ENCODE measurements around the gene NDUFA13. TPM values are rescaled to one million over a fixed set of nuclear protein-coding genes. Genes with fewer than 3 reads are reported as not detected.

Gene NDUFA13
- total RNA-seq, 1 experiment from 2014 or later, result 130 TPM

- DNase-seq (ENCODE audit: low read depth in 1 of 2, low spot score in 2 of 2), result no peak
- no peak within 1 kb of the TSS for H3K27ac ChIP-seq
- no peaks in the 10 kb centered on the region; the same call in 1 of the 2 replicates for H3K27me3 ChIP-seq (replicated peaks)
- no peaks in the 10 kb centered on the region; the same call in 1 of the 2 replicates for H3K9me3 ChIP-seq (replicated peaks)
- H3K36me3 ChIP-seq, result no peaks in the 10 kb centered on the region
- H3K4me1 ChIP-seq (replicated peaks), result peaks cover 3% of the 10 kb centered on the region; the same call in 1 of the 2 replicates
- H3K4me3 ChIP-seq, result no peak within 1 kb of the TSS
Observed at GRCh38 chr19:19538061-19538784, 22.2 kb downstream of the NDUFA13 start, which contains the start of gene CILP2. TSS of gene CILP2 (plus strand) at chr19:19538265. CDS start at chr19:19538350, 85 bp downstream.

GRCh38 chr19:19538785-19539166 lies 22.8 kb downstream of the NDUFA13 start:
- Histone ChIP-seq H3K36me3 (no peaks in the 10 kb centered on the region), H3K27me3 (replicated peaks) (no peaks in the 10 kb centered on the region; the same call in 1 of the 2 replicates), H3K9me3 (replicated peaks) (no peaks in the 10 kb centered on the region; the same call in 1 of the 2 replicates), H3K4me3 (no peak overlapping the region), H3K27ac (no peak overlapping the region), H3K4me1 (replicated peaks) (peaks cover 3% of the 10 kb centered on the region; the same call in 1 of the 2 replicates)
- DNase-seq (ENCODE audit: low read depth in 1 of 2, low spot score in 2 of 2), result no peak

GRCh38 chr19:19539698-19540063 lies 23.7 kb downstream of the NDUFA13 start:
- Histone ChIP-seq H3K4me1 (replicated peaks) (peaks cover 3% of the 10 kb centered on the region; the same call in 1 of the 2 replicates), H3K4me3 (no peak overlapping the region), H3K36me3 (no peaks in the 10 kb centered on the region), H3K9me3 (replicated peaks) (no peaks in the 10 kb centered on the region; the same call in 1 of the 2 replicates), H3K27ac (no peak overlapping the region), H3K27me3 (replicated peaks) (no peaks in the 10 kb centered on the region; the same call in 1 of the 2 replicates)
- DNase-seq (ENCODE audit: low read depth in 1 of 2, low spot score in 2 of 2), result no peak

GRCh38 chr19:19540064-19540714 lies 24.2 kb downstream of the NDUFA13 start:
- no peaks in the 10 kb centered on the region for H3K36me3 ChIP-seq
- H3K27ac ChIP-seq, result no peak overlapping the region
- no peak overlapping the region for H3K4me3 ChIP-seq
- peaks cover 3% of the 10 kb centered on the region; the same call in 1 of the 2 replicates for H3K4me1 ChIP-seq (replicated peaks)
- no peaks in the 10 kb centered on the region; the same call in 1 of the 2 replicates for H3K27me3 ChIP-seq (replicated peaks)
- no peaks in the 10 kb centered on the region; the same call in 1 of the 2 replicates for H3K9me3 ChIP-seq (replicated peaks)
- no peak for DNase-seq (ENCODE audit: low read depth in 1 of 2, low spot score in 2 of 2)

DNA sequence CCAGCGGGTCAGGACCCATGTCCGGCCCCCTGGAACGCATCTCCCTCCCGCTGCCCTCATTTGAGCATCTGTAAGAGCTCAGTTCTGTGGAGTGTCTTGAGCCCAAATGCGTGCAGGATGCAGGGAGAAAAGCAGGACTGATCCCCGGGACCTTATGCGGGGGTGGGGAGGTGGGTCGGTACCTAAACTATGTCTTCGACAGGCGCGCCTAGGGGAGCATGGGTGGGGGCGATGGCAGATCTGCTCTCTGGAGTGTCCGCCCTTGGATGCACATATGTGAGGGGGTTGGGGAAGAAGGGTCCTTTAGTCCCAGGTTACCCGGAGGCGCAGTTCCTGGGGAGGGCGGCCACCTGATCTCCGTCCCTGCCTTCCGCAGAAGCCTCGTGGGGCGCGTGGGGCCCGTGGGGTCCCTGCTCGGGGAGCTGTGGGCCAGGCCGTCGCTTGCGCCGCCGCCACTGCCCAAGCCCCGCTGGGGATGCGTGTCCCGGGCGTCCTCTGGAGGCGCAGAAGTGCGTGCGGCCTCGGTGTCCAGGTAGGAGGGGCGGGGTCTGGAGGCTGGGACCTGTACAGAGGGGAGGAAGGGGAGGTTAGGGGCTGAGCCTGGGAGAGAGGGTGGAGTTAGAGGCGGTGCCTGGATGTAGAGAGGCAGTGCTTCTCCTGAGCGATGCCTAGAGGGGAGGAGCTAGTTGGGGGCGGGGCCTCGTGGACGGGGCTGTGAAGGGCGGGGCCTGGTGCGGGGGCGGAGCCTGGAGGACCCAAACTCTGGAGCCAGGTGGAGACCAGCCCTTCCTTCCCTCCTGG lies 24.9 kb downstream of the NDUFA13 start:
- Histone ChIP-seq H3K4me1 (replicated peaks) (peaks cover 3% of the 10 kb centered on the region; the same call in 1 of the 2 replicates), H3K36me3 (no peaks in the 10 kb centered on the region), H3K27me3 (replicated peaks) (no peaks in the 10 kb centered on the region; the same call in 1 of the 2 replicates), H3K27ac (no peak overlapping the region), H3K9me3 (replicated peaks) (no peaks in the 10 kb centered on the region; the same call in 1 of the 2 replicates), H3K4me3 (no peak overlapping the region)
- DNase-seq (ENCODE audit: low read depth in 1 of 2, low spot score in 2 of 2), result no peak

DNA sequence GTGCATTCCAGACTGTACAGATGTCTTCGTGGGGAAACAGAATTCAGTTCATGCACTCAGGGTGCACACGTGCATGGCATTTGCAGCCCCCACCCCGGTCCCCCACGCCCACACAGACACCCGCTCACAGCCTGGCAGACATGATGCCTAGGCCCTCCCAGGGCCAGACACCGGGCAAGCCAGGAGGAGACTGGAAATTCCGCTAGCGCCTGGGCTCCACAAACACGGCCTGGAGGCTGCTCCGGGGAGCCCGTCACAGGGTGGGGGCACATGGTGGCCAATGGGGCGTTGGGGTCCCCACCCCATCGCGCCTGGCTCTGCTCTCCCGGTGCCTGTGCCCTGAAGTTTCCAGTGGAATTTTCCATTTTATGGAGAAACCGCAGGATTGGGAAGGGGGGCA lies 25.6 kb downstream of the NDUFA13 start:
- Histone ChIP-seq H3K27ac (no peak overlapping the region), H3K36me3 (no peaks in the 10 kb centered on the region), H3K27me3 (replicated peaks) (no peaks in the 10 kb centered on the region; the same call in 1 of the 2 replicates), H3K4me1 (replicated peaks) (peaks cover 3% of the 10 kb centered on the region; the same call in 1 of the 2 replicates), H3K9me3 (replicated peaks) (no peaks in the 10 kb centered on the region; the same call in 1 of the 2 replicates), H3K4me3 (no peak overlapping the region)
- DNase-seq (ENCODE audit: low read depth in 1 of 2, low spot score in 2 of 2), result no peak

- Histone ChIP-seq H3K9me3 (replicated peaks) (no peaks in the 10 kb centered on the region; the same call in 1 of the 2 replicates), H3K27me3 (replicated peaks) (no peaks in the 10 kb centered on the region; the same call in 1 of the 2 replicates), H3K27ac (no peak overlapping the region), H3K4me1 (replicated peaks) (peaks cover 3% of the 10 kb centered on the region; the same call in 1 of the 2 replicates), H3K4me3 (no peak overlapping the region), H3K36me3 (no peaks in the 10 kb centered on the region)
- DNase-seq (ENCODE audit: low read depth in 1 of 2, low spot score in 2 of 2), result no peak
Observed at GRCh38 chr19:19542507-19542906, 26.5 kb downstream of the NDUFA13 start.

DNA sequence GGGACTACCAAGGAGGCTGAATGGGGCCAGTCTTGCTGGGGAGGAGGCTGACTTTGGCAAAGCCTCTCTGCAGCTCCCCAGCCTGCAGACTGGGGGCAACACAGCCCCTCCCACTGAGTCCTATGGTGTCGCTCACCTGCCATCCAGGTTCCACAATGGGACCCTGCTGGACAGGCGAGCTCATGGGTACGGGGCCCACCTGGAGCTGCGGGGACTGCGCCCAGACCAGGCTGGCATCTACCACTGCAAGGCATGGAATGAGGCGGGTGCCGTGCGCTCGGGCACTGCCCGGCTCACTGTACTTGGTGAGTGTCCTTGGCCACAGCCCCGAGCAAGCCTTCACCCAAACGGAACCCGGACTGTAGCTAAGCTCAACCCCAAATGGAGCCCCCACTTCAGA lies 27.1 kb downstream of the NDUFA13 start:
- H3K4me3 ChIP-seq, result no peak overlapping the region
- no peaks in the 10 kb centered on the region; the same call in 1 of the 2 replicates for H3K27me3 ChIP-seq (replicated peaks)
- no peak overlapping the region for H3K27ac ChIP-seq
- no peak for DNase-seq (ENCODE audit: low read depth in 1 of 2, low spot score in 2 of 2)
- H3K36me3 ChIP-seq, result no peaks in the 10 kb centered on the region
- peaks cover 2% of the 10 kb centered on the region; the same call in 1 of the 2 replicates for H3K4me1 ChIP-seq (replicated peaks)
- H3K9me3 ChIP-seq (replicated peaks), result no peaks in the 10 kb centered on the region; the same call in 1 of the 2 replicates

GRCh38 chr19:19543640-19544039 lies 27.6 kb downstream of the NDUFA13 start:
- no peak overlapping the region for H3K4me3 ChIP-seq

DNA sequence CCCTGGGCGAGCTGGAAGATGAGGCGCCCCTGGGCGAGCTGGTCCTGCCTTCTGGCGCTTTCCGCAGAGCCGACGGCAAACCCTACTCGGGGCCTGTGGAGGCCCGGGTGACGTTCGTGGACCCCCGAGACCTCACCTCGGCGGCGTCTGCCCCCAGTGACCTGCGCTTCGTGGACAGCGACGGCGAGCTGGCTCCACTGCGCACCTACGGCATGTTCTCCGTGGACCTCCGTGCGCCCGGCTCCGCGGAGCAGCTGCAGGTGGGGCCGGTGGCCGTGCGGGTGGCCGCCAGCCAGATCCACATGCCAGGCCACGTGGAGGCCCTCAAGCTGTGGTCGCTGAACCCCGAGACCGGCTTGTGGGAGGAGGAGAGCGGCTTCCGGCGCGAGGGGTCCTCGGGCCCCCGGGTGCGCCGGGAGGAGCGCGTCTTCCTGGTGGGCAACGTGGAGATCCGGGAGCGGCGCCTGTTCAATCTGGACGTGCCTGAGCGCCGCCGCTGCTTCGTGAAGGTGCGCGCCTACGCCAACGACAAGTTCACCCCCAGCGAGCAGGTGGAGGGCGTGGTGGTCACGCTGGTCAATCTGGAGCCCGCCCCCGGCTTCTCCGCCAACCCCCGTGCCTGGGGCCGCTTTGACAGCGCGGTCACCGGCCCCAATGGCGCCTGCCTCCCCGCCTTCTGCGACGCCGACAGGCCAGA lies 28.4 kb downstream of the NDUFA13 start:
- Histone ChIP-seq H3K27me3 (replicated peaks) (no peaks in the 10 kb centered on the region; the same call in 1 of the 2 replicates), H3K4me3 (no peak overlapping the region), H3K9me3 (replicated peaks) (no peaks in the 10 kb centered on the region; the same call in 1 of the 2 replicates), H3K27ac (no peak overlapping the region), H3K4me1 (replicated peaks) (no peaks in the 10 kb centered on the region; the same call in 1 of the 2 replicates), H3K36me3 (no peaks in the 10 kb centered on the region)
- DNase-seq (ENCODE audit: low read depth in 1 of 2, low spot score in 2 of 2), result no peak

More at GRCh38 chr19:19543640-19544039, 27.6 kb downstream of the NDUFA13 start:
- Histone ChIP-seq H3K36me3 (no peaks in the 10 kb centered on the region), H3K4me1 (replicated peaks) (no peaks in the 10 kb centered on the region; the same call in 1 of the 2 replicates), H3K9me3 (replicated peaks) (no peaks in the 10 kb centered on the region; the same call in 1 of the 2 replicates), H3K27me3 (replicated peaks) (no peaks in the 10 kb centered on the region), H3K27ac (no peak overlapping the region)
- DNase-seq (ENCODE audit: low read depth in 1 of 2, low spot score in 2 of 2), result no peak

- DNase-seq (ENCODE audit: low read depth in 1 of 2, low spot score in 2 of 2), result no peak
- Histone ChIP-seq H3K9me3 (replicated peaks) (no peaks in the 10 kb centered on the region; the same call in 1 of the 2 replicates), H3K4me3 (no peak overlapping the region), H3K27me3 (replicated peaks) (no peaks in the 10 kb centered on the region; the same call in 1 of the 2 replicates), H3K27ac (no peak overlapping the region), H3K36me3 (no peaks in the 10 kb centered on the region), H3K4me1 (replicated peaks) (no peaks in the 10 kb centered on the region; the same call in 1 of the 2 replicates)
Observed at GRCh38 chr19:19544954-19545591, 29.0 kb downstream of the NDUFA13 start.

DNA sequence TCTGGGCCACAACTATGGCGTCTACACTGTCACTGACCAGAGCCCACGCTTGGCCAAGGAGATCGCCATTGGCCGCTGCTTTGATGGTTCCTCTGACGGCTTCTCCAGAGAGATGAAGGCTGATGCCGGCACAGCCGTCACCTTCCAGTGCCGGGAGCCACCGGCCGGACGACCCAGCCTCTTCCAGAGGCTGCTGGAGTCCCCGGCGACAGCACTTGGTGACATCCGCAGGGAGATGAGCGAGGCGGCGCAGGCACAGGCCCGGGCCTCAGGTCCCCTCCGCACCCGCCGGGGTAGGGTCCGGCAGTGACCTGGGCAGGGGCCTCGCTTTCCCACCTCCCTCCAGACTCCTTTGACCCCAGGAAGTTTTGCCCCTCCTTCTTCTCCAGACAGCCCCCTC lies 29.7 kb downstream of the NDUFA13 start:
- no peaks in the 10 kb centered on the region; the same call in 1 of the 2 replicates for H3K9me3 ChIP-seq (replicated peaks)
- no peaks in the 10 kb centered on the region; the same call in 1 of the 2 replicates for H3K4me1 ChIP-seq (replicated peaks)
- no peak for DNase-seq (ENCODE audit: low read depth in 1 of 2, low spot score in 2 of 2)
- no peak overlapping the region for H3K4me3 ChIP-seq
- no peaks in the 10 kb centered on the region for H3K36me3 ChIP-seq
- no peak overlapping the region for H3K27ac ChIP-seq
- H3K27me3 ChIP-seq (replicated peaks), result no peaks in the 10 kb centered on the region; the same call in 1 of the 2 replicates

Measured in SJSA1 (cell line).